Esophagus muscularis mucosa (tissue), 4 donors: Measurements from ENCODE around the gene MMP14. TPM values are rescaled to one million over a fixed set of nuclear protein-coding genes. Genes with fewer than 3 reads are reported as not detected.

Source experiments
- DNase-seq: peaks from one replicate; pipeline ENCODE4 v3.0.0-alpha.2; 2017; ENCODE audit errors: extremely low spot score
- H3K27ac ChIP-seq, 4 donors: fragments of 200-600 bp; sonication (generic); replicated peaks in 1 of 4; 1 replicate in 3 of 4; 2 replicates in 1 of 4; pipeline ENCODE4 v1.5.1; 2016 to 2019; ENCODE audit warnings: mild to moderate bottlenecking in 1 of 4
- H3K27me3 ChIP-seq, 4 donors: fragments of 200-600 bp; sonication (generic); one replicate each; pipeline versions ENCODE4 v1.5.1 to v1.6.0; 2016 to 2019
- H3K36me3 ChIP-seq, 4 donors: fragments of 200-600 bp; sonication (generic); one replicate each; pipeline ENCODE4 v1.5.1; 2016 to 2019
- H3K4me1 ChIP-seq, 4 donors: fragments of 200-600 bp; sonication (generic); one replicate each; pipeline ENCODE4 v1.5.1; 2016 to 2019
- H3K4me3 ChIP-seq, 4 donors: fragments of 200-600 bp; sonication (generic); 1 replicate in 2 of 4; 2 replicates in 2 of 4; pipeline ENCODE4 v1.5.1; 2016 to 2019; ENCODE audit warnings: mild to moderate bottlenecking in 4 of 4, moderate library complexity in 1 of 4
- H3K9me3 ChIP-seq, 4 donors: fragments of 200-600 bp; sonication (generic); 1 replicate in 3 of 4; 2 replicates in 1 of 4; pipeline ENCODE4 v1.5.1; 2016 to 2019
- EP300 ChIP-seq: sonication (generic); formaldehyde crosslinking; IDR thresholded peaks from one replicate; pipeline ENCODE4 v1.6.1; 2017; ENCODE audit warnings: antibody characterized with exemption
- POLR2A ChIP-seq: fragments of 450-650 bp; IDR thresholded peaks from one replicate; pipeline ENCODE4 v1.6.1; 2017; ENCODE audit warnings: antibody characterized with exemption, moderate library complexity, mild to moderate bottlenecking, low read depth
- POLR2AphosphoS5 ChIP-seq, 2 donors: sonication (generic); formaldehyde crosslinking; IDR thresholded peaks; one replicate each; pipeline ENCODE4 v1.6.1; 2017; ENCODE audit warnings: antibody characterized with exemption in 2 of 2
- WGBS: methylation state at CpG from one replicate; pipeline ENCODE4 v1.1.5; 2018; 5-methylcytosine and 5-hydroxymethylcytosine counted together
- intact Hi-C: fragments of 100-400 bp; cut with DNase I; formaldehyde crosslinking; loops from one replicate; pipeline ENCODE4 v1.15.1; 2023
- total RNA-seq, 4 donors: library from RNA; depleted of rRNA; stranded (reverse); fragments of >200 nt; gene quantifications; one replicate each; pipeline versions ENCODE4 v1.1.0 to v1.2.1, GENCODE V29; 2016
- TF ChIP-seq, protein P1 (sequence below), 3 experiments: fragments of 200-600 bp in 2 of 3; fragments of 450-650 bp in 1 of 3; sonication (generic) in 2 of 3; IDR thresholded peaks; one replicate each; pipeline ENCODE4 v1.5.1; 2017 to 2019; ENCODE audit warnings: antibody characterized with exemption in 3 of 3, mild to moderate bottlenecking in 2 of 3, moderate library complexity in 1 of 3

MMP14 gene
- total RNA-seq, 4 donors from 2014 or later = 83.9 to 149 (median 123) TPM

DNA sequence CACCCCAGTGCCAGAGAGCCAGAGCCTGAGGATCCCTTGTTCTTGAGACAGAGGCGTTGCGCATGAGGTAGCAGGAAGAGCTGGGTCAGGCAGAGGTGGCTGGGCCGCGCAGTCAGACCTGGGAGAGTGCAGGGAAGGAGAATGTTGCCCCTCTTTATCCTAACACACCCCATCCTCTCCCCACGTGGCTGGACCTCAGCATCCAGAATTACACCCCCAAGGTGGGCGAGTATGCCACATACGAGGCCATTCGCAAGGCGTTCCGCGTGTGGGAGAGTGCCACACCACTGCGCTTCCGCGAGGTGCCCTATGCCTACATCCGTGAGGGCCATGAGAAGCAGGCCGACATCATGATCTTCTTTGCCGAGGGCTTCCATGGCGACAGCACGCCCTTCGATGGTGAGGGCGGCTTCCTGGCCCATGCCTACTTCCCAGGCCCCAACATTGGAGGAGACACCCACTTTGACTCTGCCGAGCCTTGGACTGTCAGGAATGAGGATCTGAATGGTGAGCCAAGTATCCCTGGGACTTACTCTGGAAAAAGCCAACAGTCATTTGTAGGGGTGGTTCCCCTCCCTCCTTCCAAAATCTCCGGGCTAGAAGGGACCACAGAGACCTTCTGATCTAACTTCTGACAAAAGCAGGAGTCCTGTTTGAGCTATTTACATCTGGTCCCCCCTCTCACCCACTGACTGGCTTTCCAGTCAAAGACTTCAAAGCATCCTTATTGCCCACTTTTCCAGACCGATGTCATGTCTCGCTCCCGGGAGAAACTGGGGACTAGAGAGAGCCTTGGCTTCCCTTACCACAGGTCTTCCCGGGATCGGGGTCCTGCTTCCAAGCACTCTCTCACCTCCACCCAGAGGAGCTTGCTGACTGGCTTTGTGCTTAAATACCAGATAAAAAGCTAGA is 6.1 kb downstream of the MMP14 start:
- Histone ChIP-seq H3K4me1 (peaks cover 33 to 92% (median 89%) of the 10 kb centered on the region in 4 donors), H3K27ac (peak overlapping the region in 3 of 4 donors; percentile 28 to 97 (median 34)), H3K27me3 (no peaks in the 10 kb centered on the region), H3K4me3 (no peak overlapping the region), H3K9me3 (no peaks in the 10 kb centered on the region), H3K36me3 (peaks cover 52 to 66% (median 60%) of the 10 kb centered on the region in 4 donors)
- WGBS = 91% methylated on average over 21 of the region's 28 CpGs
- intact Hi-C loops = no loop called here
- TF ChIP-seq EP300 (no peak), POLR2A (no peak), POLR2AphosphoS5 (IDR thresholded peaks at IDR 0.05) (no peak)
- TF ChIP-seq, protein P1, sequence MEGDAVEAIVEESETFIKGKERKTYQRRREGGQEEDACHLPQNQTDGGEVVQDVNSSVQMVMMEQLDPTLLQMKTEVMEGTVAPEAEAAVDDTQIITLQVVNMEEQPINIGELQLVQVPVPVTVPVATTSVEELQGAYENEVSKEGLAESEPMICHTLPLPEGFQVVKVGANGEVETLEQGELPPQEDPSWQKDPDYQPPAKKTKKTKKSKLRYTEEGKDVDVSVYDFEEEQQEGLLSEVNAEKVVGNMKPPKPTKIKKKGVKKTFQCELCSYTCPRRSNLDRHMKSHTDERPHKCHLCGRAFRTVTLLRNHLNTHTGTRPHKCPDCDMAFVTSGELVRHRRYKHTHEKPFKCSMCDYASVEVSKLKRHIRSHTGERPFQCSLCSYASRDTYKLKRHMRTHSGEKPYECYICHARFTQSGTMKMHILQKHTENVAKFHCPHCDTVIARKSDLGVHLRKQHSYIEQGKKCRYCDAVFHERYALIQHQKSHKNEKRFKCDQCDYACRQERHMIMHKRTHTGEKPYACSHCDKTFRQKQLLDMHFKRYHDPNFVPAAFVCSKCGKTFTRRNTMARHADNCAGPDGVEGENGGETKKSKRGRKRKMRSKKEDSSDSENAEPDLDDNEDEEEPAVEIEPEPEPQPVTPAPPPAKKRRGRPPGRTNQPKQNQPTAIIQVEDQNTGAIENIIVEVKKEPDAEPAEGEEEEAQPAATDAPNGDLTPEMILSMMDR (IDR thresholded peaks at IDR 0.05) = no peak
- no peak for DNase-seq

DNA sequence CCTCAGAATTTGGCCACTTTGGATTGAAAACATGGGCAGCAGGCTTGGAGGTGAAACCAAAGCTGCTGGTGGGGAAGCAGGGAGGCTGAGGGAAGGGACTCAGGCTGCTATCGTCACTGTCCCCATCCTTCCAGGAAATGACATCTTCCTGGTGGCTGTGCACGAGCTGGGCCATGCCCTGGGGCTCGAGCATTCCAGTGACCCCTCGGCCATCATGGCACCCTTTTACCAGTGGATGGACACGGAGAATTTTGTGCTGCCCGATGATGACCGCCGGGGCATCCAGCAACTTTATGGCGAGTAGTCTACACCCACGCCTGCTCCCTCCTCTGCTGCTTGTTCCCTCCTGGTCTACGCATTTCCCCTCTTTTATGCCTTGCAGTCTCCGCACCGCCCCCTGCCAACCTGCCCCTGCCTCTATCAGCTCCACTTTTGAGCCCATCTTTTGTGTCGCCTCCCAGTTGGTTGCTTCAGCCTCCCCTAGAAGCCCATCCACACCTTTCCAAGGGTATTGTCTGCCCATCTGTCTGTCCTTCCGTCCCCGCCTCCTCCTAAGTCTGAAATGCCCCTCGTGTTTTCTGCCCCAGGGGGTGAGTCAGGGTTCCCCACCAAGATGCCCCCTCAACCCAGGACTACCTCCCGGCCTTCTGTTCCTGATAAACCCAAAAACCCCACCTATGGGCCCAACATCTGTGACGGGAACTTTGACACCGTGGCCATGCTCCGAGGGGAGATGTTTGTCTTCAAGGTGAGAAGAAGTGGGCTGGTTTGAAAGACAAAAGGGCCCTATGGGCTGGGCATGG is 6.9 kb downstream of the MMP14 start:
- H3K36me3 ChIP-seq = peaks cover 52 to 66% (median 60%) of the 10 kb centered on the region in 4 donors
- H3K27ac ChIP-seq = peak overlapping the region in 3 of 4 donors; percentile 28 to 97 (median 34)
- no peaks in the 10 kb centered on the region for H3K27me3 ChIP-seq
- WGBS = 79% methylated on average over 21 of the region's 21 CpGs
- H3K9me3 ChIP-seq = no peaks in the 10 kb centered on the region
- intact Hi-C loops = no loop called here
- H3K4me1 ChIP-seq = peaks cover 37 to 95% (median 90%) of the 10 kb centered on the region in 4 donors
- DNase-seq = no peak
- TF ChIP-seq EP300 = no peak
- TF ChIP-seq POLR2A = no peak
- TF ChIP-seq, protein P1 (IDR thresholded peaks at IDR 0.05) = no peak
- TF ChIP-seq POLR2AphosphoS5 (IDR thresholded peaks at IDR 0.05) = no peak
- H3K4me3 ChIP-seq = no peak overlapping the region

DNA sequence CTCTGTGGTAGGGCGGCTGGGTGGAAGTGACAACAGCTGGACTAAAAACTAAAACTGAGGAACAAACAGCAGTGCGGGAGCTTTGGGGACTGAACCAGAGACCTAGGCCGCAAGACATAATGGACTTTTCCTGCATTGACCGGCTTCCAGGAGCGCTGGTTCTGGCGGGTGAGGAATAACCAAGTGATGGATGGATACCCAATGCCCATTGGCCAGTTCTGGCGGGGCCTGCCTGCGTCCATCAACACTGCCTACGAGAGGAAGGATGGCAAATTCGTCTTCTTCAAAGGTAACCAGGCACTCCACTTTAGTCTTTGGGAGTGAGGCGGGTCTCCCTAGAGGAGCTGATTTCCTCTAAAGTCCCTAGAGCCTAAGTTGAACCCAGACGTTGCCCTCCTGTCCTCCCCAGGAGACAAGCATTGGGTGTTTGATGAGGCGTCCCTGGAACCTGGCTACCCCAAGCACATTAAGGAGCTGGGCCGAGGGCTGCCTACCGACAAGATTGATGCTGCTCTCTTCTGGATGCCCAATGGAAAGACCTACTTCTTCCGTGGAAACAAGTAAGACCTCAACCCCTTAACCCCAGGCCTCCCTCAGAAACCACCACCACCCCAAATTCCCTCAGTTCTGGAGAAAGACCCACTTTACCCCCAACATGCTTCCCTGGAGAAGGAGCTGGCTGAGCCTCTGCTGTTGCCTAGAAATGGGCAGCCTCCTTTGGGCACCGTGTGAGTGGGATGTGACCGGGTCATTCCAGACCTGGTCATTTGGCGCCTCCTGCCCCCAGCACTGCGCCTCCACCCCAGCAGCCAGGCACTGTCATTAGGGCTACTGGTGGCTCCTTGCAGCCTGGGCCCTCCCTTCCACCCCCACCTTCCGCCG is 8.1 kb downstream of the MMP14 start:
- intact Hi-C loops = no loop called here
- peak overlapping the region in 1 of 4 donors; percentile 22 for H3K27ac ChIP-seq
- peaks cover 52 to 66% (median 60%) of the 10 kb centered on the region in 4 donors for H3K36me3 ChIP-seq
- no peak for DNase-seq
- TF ChIP-seq, protein P1 (IDR thresholded peaks at IDR 0.05) = no peak
- no peak for TF ChIP-seq EP300
- TF ChIP-seq POLR2AphosphoS5 (IDR thresholded peaks at IDR 0.05) = no peak
- no peak for TF ChIP-seq POLR2A
- WGBS = 92% methylated on average over 17 of the region's 22 CpGs
- no peaks in the 10 kb centered on the region for H3K9me3 ChIP-seq
- no peaks in the 10 kb centered on the region for H3K27me3 ChIP-seq
- H3K4me1 ChIP-seq = peaks cover 37 to 95% (median 90%) of the 10 kb centered on the region in 4 donors
- no peak overlapping the region for H3K4me3 ChIP-seq

DNA sequence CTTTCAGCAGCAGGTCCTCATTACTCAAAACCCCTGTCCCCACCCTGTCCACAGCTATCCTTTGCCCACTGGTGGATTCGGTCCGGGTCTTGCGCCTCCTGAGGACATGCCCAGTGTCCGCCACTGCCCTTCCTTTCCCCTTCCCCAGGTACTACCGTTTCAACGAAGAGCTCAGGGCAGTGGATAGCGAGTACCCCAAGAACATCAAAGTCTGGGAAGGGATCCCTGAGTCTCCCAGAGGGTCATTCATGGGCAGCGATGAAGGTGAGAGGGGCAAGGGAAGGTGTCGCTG is 8.7 kb downstream of the MMP14 start:
- no peak for DNase-seq
- no peak for TF ChIP-seq POLR2AphosphoS5 (IDR thresholded peaks at IDR 0.05)
- TF ChIP-seq, protein P1 (IDR thresholded peaks at IDR 0.05) = no peak
- TF ChIP-seq EP300 = no peak
- TF ChIP-seq POLR2A = no peak
- Histone ChIP-seq H3K4me3 (no peak overlapping the region), H3K9me3 (no peaks in the 10 kb centered on the region), H3K4me1 (peaks cover 40 to 95% (median 90%) of the 10 kb centered on the region in 4 donors), H3K27me3 (no peaks in the 10 kb centered on the region), H3K27ac (peak overlapping the region in 1 of 4 donors; percentile 22), H3K36me3 (peaks cover 52 to 65% (median 60%) of the 10 kb centered on the region in 4 donors)
- intact Hi-C loops = no loop called here
- 89% methylated on average over 9 of the region's 9 CpGs for WGBS
